22Rv1 (cell line): Measurements from ENCODE around the gene GPHN.

ENCODE experiments used
- ZFX ChIP-seq: fragments of 450-650 bp; IDR thresholded peaks from 2 replicates; pipeline ENCODE4 v1.6.1; 2017; ENCODE audit warnings: antibody characterized with exemption, borderline replicate concordance
- TF ChIP-seq, protein P1 (sequence below): fragments of 450-650 bp; IDR thresholded peaks from 2 replicates; pipeline ENCODE4 v1.5.1; 2017; ENCODE audit warnings: mild to moderate bottlenecking

DNA sequence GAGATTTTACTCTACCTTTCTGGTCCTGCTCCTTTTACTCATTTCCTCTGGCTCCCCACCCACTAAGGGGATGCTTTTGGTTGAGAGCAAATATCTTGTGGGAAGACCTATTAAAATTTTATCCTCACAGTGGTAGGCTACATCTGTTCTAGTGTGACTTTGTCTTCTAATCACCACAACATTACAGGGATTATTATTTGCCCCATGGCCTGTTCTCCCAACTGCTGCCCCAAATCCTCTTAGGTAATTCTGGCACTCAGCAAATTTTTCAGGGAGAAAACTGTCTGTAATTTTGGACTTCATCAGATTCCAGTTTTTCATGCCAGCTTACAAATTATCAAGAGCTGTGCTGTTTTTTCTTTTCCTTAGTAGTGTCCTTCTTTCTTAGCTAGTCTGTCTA lies 172.3 kb downstream of the GPHN start:
- no peak for TF ChIP-seq ZFX
- TF ChIP-seq, protein P1, sequence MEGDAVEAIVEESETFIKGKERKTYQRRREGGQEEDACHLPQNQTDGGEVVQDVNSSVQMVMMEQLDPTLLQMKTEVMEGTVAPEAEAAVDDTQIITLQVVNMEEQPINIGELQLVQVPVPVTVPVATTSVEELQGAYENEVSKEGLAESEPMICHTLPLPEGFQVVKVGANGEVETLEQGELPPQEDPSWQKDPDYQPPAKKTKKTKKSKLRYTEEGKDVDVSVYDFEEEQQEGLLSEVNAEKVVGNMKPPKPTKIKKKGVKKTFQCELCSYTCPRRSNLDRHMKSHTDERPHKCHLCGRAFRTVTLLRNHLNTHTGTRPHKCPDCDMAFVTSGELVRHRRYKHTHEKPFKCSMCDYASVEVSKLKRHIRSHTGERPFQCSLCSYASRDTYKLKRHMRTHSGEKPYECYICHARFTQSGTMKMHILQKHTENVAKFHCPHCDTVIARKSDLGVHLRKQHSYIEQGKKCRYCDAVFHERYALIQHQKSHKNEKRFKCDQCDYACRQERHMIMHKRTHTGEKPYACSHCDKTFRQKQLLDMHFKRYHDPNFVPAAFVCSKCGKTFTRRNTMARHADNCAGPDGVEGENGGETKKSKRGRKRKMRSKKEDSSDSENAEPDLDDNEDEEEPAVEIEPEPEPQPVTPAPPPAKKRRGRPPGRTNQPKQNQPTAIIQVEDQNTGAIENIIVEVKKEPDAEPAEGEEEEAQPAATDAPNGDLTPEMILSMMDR = no peak
